Measurements from ENCODE around the gene DGCR8.

Gene DGCR8
- 34.0 to 108 (median 66.7) reads per million in 3 experiments for total RNA-seq

DNA sequence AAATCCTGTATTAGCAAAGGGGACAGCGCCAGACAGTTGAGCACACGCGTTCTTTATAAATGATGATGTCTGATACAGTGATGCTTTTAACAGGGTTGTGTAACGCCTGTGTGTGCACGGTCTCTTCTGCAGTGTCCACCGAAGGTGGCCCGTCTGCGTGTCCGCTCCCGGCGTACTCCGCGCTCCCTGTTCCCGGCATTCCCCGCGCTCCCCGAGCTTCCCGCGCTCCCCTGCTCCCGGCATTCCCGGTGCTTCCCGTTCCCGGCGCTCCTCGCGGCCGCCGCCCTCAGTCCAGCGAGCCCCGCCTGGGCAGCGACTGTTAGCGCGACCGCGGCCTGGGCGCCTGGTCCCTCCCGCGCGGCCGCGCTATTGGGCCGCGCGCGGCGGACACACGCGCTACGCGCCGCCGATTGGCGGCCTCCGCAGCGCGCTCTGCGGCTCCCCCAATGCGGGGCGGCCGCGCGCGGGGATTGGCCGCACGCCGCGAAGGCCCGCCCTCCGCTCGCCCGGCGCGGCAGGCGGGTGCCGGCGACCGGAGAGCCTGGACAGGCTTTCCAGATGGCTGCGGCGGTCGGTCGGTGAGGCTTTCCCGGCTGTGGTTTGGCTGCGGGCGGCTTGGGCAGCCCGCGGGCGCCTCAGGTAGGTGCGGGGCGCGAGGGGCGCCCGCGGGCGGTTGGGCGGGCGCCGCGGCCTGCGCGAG lies at the start of gene DGCR8:
TSS of gene DGCR8 (plus strand) at position 497 of the 700 bp plus-strand sequence. CDS start 5,723 bp downstream, outside the sequence.
- DNase-seq = peak; percentile 74

DNA sequence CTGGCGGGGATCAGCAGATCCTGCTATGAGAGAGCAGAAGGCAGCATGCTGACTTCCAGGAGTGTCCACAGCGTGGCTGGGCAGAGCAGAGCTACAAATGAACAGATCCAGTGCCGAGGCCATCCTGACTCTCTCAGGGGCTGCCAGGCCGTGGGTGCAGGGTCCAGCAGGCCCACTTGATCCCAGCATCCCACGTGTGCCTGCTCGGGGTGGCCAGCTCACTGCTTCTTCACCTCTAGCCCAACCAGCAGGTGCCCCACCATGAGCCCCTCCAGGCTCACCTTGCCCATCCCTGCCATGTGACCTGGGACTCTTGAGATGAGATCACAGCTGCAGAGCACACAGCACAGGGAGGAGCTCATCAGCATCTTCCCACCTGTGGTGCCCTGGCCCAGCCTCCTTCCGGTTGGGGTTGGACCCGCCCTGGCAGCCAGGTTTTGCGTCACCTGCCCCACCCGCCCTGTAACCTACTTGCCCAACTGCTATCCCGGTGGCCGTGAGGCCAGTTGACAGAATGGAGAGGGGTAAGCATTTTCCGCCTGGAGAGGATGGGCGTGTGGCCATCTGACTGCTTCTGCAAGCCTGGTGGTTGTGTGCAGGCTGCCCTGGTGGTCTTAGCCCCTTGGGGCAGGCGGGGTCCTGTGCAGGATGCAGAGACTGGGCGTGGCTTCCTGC lies 48.2 kb upstream of the DGCR8 start:
- DNase-seq = peak; percentile 68

DNA sequence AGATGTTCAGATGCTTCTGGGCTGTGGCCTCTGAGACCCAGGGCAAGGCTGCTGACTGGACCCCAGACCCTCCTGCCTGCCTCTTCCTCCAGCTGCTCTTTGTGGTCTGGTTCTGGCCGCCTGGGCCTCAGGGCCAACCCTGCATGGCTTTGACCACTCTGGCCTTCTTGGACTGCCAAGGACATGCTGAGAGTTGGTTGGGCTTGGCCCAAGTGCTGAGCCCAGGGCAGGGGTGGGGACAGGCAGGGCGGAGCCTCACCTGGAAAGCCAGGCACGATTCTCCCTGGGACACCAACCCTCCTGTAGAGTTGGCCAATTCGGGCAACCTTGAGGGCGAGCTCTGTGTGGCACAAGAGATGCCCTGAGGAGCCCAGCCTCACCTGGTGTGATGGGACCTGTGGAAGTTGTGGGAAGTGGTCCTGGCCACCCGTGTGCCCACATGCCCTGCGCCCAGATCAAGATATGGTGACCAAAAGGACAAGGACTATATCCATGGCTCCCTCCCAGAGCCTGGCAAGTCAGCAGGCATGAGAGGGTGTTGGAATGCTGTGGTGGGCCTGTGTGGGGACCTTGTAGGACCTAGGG lies 47.5 kb upstream of the DGCR8 start:
- no peak for DNase-seq

DNA sequence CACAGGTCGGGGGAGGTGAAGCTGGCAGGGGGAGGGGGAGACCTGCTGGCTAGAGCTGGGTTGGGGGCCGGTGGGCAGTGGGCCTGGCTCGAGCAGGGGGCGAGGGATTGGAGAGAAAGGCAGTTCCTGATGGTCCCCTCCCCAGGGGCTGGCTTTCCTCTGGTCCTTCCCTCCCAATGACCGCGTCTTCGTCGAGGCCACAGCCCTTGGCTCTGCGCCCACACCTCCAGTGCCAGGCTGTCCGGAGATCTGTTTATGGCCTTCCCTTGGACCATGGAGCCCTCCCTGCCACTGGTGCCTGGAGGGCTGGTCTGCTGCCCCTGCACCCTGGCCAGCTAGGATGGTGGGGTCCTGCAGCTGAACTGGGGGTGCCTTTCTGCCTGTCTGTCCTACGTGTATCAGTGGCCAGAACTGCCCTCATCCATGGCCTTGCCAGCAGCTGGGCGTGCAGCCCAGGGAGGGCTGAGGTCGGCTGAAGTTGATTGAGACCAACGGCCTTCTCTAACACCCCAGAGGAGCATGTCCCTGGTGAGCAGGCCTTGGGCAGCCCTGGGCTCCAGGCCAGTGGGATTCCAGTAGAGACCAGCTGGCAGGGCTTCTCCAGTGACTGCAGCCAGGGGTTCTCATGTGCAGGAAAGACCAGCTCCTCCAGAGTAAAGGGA lies 46.9 kb upstream of the DGCR8 start:
- DNase-seq = no peak

DNA sequence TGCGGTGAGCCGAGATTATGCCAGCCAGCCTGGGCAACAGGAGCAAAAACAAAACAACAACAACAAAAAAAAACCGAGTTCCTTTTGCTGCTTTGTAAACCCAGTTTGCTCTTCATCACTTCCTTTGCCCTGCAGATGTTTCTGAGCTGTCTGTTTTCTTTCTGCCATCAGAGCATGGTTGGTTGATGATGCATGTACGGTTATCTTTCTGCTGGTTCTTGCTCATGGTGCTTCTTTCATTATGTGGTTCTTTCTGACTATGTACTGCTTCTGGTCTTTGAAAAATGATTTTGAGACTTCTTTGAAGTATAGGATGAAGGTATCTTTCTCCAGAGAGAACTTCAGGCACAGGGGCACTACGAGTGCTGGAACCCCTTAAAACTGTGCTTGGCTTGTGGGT lies 45.9 kb upstream of the DGCR8 start:
- DNase-seq = no peak

DNA sequence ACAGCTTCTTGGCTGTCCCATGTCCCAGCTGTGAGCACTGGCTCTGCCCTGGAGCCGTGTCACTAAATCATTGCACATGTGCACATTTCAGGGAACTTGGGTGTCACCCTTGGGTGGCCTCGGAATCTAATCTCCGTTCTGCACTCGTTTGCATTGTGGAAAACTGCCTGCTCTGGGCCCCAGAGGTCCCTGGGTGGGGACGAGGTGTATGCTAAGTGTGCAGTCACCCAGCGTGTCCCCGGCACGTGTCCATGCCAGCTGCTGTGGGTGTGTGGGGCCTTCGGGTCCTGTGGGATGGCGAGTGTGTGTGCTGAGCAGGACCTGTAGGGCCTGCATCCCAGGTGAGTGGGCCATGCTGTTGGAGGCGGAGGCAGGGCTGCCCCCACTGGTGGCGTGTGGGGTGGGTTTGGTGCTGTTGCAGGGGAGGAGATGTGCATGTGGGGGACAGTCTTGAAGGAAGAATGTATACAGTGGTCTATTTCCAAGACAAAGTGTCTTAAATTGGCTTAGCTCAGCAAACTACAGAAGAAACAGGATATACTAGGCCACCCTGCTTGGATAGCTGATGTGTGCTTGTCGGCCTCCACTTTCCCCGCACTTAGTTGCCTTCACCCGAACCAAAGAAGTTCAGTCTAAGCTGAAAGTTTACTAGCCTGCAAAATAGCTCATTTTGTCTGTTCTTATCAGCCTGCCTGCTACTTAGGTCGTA lies 44.5 kb upstream of the DGCR8 start:
- DNase-seq = no peak

DNA sequence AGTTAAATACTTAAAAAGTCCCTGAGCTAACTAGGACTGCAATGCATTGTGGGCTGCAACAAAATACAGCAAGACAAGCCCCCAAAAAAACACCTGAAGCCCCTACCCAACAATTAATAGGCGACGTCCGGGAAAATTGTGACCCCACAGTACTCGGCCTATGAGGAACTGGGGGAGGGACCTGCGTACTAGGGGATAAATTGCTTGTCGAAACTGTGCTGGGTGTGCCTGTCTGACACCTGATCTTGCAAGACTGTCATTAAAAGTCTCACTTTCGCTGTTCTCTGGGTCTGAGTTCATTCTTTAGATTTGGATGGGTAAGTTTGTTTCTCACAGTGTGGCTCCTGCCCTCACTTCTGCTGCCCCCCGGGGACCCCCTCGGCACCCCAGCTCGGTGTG lies 44.0 kb upstream of the DGCR8 start:
- DNase-seq = no peak

DNA sequence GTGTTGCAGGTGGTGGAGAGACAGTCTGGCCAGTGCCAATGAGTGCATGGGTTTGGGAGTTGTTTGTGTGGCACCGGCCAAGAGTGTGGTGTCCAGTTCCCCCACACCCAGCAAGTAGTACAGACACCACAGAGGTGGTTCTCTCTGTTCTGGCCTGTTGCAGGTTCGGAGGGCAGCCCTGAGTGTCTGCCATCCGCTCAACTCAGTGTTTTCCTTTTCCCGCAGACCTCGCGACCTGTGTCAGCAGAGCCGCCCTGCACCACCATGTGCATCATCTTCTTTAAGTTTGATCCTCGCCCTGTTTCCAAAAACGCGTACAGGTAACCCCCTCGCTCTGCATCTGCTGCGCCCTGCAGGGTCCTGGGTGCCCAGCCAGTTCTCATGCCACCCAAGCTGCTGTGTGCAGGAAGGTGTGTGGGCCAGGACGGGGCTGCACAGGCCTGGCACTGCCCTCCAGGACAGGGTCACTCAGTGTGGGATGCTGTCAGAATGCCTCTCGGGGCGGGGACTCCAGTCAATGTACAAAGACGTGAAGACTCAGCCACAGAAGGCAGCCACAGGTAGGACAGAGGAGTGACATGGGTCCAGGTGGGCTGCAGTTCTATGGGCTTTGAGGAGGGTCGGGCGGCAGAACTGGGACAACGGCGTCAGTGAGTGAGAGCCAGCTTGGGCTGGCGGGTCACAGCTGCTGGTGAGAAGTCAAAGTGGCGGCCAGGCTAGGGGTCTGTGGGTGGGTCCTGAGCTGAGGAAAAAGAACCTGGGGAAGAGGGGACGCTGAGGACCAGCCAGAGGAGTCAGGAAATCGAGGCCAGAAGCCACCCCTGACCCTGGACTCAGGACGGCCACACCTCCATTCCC lies 43.3 kb upstream of the DGCR8 start:
- no peak for DNase-seq

DNA sequence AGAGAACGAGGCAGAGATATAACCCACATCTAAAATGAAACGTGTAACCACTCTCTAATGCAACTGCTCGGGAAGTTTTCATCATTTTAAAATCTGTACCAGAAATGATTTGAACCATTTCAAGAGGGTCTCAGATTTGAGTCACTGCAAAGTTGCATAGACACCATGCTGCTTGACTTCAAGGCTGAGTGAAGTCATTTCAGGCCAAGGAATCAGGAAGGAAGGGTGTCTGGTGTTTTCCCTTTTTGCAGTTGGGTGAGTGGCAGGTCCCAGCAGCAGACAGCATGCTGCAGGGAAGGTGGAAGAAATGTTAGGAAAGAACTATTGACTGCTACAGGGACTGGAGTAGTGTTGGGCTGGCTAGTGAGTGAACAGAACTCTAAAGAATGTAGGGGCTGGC lies 42.6 kb upstream of the DGCR8 start:
- no peak for DNase-seq

DNA sequence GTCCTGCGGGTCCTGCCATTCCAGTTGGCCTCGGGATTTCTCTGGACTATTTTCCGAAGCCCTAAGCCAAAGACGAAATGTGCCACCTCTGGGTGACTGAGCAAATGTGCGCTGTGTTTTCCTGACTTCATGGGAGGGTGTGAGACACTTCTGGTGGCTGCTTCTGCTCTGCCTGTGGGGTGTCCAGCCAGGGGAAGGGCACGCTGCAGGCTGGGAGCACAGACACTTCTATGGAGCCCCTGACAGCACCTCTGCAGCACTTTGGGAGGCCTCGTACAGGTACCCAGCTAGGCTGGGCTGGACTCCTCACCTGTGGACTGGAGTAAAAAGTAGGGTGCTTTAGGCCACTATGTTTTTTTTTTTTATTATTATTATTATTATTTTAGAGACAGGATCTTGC lies 41.5 kb upstream of the DGCR8 start:
- DNase-seq = no peak

DNA sequence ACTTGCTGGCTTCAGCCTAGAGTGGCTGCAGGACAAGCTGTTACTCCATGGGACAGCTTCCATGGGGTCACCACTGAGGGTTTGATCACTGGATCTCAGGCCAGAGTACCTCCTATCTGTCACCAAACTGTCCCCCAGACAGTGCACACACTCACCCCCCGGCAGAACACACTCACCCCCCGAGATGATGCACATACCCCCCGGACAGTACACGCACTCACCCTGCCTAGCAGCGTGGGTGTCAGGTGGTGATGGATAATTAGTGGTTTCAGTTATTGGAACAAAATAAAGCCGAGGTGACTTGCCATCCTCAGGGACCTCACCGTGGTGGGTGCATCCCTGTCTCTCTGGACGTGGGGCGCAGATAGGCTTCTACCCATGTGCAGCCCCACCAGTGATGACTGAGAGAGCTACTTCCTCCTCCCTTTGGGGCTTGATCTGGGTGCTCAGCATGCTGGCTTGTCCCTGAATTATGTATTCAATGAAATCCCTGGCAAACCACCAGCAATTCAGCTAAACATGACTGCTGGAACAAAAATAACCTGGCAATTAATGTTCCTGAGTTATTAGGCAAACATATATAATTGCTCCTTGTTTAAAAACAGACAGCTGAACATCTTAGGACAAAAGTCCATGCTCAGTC lies 40.2 kb upstream of the DGCR8 start:
- DNase-seq = no peak

DNA sequence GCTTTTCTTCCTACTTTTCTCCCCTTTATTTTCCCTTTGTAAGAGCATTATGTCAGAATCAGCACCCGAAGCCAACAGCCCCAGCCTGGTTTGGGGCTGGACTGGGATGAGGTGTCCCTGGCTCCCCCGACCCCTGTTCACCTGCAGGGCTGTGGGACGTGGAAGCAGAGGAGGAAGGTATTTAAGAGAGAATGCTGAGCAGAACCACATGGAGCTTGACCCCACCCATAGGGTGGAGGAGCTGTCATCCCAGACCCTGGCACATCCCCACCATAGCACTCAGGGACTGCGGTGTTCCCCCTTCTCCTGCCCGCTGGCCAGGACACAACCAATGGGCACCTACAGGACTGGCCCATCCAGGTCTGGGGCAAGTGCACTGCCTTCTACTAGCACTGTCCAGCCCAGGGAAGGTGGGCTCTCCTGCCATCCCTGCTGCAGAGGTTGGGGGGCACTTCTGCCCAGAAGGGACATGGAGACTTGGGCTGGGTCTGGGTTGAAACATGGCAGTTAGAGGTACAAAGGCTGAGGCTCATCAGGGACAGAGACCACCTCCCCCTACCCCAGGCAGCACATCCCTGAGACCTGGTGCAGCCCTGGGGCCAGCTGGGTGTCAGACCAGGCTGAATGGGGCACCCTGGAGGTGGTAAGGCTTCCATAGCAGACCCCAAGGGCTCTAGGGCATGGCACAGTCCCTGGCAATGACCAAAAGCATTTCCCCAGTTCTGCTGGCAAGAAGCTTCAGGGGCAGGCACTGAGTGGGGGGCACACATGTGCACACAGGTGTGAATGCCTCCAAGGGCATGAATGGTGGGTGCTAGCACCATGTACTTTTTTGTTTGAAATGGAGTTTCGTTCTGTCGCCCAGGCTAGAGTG lies 39.5 kb upstream of the DGCR8 start:
- DNase-seq = no peak

DNA sequence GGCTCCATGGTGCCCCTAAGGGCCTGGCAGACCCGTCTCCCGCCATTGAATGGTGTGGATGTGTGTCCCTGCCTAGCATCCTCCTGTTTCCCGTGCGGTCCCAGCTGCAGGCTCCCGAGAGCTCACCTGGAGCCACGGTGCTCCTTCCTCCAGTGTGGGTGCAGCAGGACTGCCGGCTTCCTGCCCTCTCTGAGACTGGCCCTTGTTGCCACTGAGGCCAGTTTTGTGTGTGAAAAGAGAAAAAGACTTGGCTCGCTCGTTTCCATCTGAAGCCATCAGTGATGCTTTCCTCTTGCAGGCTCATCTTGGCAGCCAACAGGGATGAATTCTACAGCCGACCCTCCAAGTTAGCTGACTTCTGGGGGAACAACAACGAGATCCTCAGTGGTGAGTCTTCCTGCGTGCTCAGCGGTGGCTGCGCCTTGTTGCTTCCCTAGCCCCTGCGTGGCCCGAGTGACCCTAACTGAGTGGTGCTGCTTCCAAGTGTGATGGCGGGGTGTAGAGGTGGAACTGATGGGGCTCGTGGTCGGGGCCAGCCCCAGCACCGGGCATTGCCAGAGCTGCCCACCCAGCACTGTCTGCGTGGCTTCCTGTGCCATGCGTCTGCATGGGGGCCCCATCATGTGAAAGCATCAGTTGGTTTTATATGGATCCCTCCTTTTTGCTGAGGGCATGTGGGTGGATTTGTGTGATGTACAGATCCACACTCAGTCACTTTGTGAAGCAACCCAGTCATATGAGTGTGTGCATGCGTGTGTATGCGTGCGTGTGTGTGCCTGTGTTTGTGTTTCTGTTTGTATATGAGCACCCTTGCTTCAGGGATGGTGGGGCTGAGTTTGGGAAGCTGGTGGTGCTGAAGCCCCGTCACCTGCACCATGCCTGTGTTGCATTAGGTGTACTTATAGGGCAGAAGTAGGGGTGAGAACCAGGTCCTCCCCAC lies 36.7 kb upstream of the DGCR8 start:
- no peak for DNase-seq

DNA sequence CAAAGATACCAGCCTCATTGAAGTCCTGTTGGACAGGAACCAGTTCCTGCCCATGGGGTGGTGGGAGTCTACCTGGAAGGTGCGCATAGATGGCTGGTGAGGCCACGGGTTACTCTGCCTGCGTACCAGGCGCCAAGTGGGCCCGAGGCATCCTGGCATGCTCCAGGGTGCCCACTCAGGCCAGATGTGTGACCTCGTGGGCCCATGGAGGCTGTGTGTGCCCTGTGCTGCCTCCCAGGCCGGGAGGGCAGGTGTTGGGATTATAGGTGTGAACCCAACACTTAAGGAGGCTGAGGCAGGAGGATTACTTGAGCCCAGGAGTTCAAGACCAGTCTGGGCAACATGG lies 36.1 kb upstream of the DGCR8 start:
- DNase-seq = no peak

DNA sequence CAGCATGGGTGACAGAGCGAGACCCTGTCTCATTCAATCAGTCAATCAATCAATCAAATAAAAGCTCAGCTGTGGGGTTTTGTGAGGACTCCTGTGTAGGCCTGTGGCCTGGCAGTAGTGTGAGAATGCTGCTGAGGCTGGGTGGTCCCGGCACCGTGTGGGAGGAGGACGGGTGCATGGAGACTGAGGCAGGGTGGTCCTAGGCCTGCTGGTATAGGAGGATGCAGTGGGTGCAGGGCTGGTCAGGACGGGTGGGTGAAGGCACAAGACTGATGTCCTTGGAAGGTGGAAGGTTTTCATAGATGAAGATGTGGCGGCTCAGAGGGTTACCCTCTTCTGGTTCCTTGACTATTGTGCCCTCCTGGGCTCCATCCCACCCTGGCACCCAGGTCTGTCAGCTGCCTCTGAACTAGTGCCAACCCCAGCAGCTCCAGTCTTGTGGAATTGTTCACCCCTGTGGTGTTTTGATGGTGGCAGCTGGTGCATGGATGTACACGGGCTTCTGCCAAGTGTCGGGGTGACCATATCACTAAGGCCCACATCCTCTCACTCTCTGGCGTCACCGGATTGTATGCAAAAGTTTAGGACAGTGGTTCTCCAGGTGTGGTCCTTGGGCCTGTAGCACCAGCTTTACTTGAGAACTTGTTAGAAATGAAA lies 35.4 kb upstream of the DGCR8 start:
- DNase-seq = no peak

DNA sequence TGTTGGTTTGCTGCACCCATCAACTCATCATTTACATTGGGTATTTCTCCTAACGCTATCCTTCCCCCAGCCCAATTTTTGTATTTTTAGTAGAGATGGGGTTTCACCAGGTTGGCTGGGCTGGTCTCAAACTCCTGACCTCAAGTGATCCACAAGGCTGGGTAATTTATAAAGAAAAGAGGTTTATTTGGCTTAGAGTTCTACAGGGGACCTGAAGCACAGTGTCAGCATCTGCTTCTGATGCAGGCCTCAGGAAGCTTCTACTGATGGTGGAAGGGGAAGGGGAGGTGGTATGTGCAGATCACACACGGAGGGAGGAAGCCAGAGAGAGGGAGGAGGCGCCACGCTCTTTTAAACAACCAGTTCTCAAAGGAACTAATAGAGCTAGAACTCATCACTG lies 33.3 kb upstream of the DGCR8 start:
- no peak for DNase-seq

DNA sequence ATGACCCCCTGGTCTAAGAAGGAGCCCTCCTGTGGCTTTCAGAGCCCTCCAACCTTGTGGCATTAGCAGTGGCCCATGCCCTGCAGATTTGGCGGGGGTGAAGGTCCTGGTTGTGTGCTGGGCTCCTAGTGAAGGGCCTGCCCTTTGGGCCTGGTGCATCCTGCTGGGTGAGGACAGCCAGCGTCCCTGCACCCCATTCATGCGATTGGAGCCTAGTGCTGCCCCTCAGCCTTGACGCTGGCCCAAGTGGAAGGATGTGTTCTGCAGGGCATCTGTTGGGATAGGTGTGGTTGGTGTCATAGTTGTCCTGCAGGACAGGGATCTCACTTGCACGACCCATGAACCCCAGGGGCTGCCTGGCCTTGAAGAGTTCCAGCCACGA lies 28.1 kb upstream of the DGCR8 start:
- no peak for DNase-seq

DNA sequence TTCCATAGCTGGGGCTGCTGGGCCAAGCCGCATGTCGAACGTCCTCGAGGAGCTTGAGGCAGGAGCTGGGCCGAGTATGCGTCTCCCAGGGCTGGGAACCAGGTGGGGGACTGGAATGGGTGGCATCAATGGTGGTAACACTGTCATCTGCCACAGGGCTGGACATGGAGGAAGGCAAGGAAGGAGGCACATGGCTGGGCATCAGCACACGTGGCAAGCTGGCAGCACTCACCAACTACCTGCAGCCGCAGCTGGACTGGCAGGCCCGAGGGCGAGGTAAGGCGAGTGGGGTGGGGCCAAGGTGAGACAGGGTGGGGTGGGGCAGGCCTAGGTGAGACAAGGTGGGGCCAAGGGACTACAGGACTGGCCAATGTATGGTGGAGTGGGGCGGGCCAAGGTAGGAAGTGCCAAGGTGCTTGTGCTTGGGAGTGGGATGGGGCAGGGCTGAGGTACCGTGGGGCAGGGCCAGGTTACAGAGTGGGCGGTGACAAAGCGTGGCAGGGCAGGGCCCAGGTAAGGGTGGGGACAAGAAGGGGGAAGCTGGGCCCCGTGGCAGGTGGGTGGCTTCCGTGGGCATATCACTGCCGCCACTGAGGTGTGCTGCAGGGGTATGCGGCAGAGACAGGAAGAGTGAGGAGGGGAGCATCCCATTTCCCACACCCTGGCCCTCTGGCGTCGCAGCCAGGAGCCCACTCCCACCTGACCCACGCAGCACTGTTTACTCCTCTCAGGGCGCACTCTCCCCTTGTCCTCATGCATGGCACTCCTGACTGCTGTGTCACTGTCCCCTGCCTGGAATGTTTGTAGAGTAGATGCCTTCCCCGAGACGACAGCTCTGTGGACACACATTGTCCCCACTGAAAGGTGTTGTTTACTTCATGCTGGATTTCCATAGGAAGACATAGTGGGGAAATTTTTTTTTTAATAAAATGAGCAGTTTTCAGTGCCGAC lies 27.5 kb upstream of the DGCR8 start:
- no peak for DNase-seq
